HG03280 (cell line): ENCODE measurements around the gene ZNF555.
"Not testable (repeated sequence)": the region's sequence is repeated elsewhere in the genome, so short reads cannot be mapped to it uniquely, and the experiment has no call there.

Source experiments
- ATAC-seq: cut with Tn5 transposase; IDR thresholded peaks from one replicate; pipeline ENCODE4 v1.9.1; 2021; ENCODE audit warnings: mild to moderate bottlenecking, moderate library complexity; ENCODE audit not compliant: unreplicated experiment

The ZNF555 gene

DNA sequence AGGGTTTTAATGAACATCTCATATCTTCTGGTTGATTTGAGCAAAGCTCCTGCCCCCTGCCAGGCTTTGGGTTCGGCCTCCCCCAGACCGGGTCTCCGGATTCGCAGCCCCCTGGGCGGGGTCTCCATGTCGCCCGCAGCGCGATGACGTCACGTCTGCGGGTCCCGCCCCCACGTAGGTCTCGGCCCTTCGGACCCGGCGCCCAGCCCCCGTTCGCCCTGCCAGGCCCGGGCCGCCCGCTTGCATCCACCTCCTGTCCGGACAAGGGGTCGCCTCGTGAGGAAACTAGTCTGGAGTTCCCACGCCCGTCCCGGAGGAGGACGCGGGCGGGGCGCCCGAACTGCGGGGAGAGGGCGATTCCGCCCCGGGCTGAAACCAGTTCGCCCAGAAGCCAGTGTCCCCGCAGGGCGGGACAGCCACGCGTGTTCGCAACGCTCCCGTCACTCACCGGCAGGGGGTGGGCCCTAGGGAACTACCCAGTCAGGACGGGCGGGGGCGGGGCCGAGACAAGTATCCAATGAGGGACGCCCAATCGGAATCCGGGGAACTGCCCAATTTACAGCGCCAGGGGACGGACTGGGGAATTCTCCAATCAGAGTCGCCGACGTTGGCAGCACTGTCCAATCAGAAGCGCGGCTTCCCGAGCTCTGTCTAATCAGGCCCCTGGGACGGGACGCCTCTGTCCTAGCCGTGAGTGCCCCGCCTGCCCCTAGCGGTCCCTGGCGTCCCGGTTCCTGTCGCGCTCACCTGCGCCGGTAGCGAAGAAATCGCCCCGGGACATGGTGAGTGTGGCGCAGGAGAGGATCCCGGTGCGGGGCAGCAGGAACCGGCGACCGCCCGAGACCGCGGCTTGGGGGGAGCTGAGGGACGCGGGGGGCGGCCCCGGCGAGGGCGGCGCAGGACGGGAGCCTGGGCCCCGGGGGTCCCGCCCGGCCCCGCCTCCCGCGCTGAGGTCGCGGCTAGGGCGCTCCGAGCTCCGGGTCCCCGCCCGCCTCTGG is at the start of gene ZNF555:
Gene ZNF555, plus strand, starts transcription at position 682 of the 998 bp plus-strand sequence. Its CDS starts 98 bp downstream, at position 780.
- peak; percentile 95 for ATAC-seq

DNA sequence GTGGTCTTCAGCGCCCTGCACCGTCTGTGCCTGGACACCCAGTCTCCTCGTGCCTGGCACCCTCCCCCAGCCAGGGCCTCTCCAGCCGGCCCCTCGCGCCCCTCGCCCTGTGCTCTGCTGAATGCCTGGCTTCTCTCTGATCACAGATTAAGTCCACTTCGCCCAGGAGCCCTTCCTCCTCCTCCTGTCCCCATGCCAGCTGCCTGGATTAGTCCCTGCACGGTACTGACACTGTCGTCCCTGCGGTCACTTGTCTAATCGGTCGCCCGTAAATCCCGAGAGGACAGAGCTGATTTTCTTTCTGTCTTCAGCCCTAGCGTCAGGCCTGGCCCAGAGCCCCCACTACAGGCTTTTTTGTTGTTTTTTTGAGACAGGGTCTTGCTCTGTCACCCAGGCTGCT is 49.4 kb upstream of the ZNF555 start:
- no peak for ATAC-seq

DNA sequence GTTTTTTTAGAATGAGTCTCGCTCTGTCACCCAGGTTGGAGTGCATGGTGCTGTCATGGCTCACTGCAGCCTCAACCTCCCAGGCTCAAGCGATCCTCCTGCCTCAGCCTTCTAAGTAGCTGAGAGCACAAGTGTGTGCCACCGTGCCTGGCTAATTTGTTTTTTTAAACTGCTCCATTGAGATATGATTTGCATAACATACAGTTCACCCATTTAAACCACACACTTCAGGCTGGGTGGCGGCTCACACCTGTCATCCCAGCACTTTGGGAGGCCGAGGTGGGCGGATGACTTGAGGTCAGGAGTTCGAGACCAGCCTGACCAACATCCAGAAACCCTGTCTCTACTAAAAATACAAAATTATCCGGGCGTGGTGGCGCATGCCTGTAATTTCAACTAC is 48.6 kb upstream of the ZNF555 start:
- not testable (repeated sequence) for ATAC-seq

DNA sequence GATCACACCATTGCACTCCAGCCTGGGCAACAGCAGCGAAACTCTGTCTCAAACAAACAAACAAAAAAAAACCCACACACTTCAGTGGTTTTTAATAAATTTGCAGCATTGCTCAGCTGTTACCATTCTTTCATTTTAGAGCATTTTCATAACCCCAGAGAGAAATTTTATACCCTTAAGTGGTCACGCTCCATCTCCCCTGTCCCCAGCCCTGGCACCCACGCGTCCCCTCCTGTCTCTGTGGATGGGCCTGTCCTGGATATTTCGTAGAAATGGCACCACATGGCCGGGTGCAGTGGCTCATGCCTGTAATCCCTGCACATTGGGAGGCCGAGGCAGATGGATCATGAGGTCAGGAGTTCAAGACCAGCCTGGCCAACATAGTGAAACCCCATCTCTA is 48.1 kb upstream of the ZNF555 start:
- no peak for ATAC-seq

DNA sequence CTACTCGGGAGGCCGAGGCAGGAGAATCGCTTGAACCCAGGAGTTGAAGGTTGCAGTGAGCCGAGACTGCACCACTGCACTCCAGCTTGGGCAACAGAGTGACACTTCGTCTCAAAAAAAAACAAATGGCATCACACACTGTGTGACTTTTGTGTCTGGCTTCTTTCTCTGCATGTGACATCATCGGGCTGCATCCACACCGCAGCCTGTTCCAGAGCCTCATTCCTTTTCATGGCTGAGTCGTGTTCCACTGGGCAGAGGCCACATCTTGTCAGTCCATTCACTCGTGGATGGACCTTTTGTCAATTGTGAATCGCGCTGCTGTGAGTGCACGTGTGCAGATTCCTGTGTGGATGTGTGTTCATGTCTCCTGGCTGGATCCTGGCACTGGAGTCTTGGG is 47.7 kb upstream of the ZNF555 start:
- no peak for ATAC-seq

DNA sequence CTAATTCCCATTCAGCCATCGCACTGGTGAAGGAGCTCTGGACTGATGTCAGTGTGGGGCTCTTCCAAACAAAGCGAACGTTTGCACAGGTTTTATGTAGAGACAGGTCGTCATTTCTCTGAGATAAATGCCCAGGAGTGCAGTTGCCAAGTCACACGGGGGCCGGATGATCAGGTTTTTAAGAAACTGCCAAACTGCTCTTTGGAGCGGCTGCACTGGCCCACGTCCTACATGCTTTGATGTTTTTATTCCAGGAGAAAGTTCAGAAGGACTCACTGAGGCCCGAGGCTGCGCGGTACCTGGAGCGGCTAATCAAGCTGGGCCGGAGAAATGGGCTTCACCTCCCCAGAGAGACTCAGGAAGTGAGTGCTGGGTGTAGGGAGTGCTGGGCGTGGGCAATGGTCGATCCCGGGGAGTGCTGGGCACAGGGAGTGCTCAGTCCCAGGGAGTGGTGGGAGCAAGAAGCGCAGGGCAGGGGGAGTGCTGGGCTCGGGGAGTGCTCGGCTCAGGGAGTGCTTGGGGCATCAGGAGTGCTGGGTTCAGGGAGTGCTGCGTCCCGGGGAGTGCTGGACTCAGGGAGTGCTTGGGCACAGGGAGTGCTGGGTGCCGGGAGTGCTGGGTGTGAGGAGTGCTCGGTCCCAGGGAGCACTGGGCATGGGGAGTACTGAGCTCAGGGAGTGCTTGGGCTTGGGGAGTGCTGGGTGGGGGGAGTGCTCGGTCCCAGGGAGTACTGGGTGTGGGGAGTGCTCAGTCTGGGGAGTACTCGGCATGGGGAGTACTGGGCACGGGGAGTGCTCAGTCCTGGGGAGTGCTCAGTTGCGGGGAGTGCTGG is 45.2 kb upstream of the ZNF555 start:
- ATAC-seq = no peak

DNA sequence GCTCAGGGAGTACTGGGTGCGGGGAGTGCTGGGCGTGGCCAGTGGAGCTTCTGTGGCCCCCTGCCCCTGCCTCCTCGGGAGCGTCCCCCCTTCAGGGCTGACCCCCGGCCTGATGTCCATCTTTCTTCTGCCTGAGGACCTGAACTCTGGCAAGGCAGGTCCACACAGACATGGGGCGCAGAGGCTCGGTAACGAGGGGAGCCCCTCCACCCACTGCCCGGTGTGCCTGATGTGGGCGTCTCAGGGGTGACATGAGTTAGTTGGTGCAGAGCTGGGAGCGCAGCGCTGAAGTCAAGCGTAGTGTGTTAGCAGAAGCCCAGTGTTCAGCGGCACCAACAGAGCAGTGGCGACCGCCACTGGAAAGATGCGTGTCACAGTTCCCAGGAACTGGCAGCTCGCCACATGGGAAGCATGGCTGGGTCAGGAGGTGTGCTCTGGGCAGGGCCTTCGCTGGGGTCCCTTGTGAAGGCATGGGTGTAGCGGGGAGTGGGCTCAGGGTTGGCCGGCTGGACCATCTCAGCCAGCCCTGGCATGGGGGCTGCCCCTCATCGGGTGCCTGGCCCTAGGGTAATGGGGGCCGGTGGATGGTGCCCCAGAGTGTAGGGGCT is 44.5 kb upstream of the ZNF555 start:
- no peak for ATAC-seq

DNA sequence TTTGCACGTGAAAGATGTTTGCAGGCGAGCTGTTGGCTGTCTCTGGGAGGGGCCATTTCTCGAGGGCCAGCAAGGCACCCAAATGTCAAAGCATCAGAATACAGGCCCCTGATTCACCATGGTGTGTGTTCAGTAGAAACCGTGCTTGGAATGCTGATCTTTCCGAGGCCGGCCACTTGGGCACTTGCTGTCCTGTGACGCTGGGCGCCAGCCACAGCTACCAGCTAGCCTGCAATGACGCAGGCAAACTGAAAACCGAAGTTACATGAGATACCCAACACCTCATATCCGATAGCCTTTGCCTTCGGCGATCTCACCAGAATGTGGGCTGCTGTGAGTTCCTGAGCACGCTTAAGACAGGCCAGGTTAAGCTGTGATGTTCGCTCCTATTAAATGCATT is 44.0 kb upstream of the ZNF555 start:
- ATAC-seq = no peak

DNA sequence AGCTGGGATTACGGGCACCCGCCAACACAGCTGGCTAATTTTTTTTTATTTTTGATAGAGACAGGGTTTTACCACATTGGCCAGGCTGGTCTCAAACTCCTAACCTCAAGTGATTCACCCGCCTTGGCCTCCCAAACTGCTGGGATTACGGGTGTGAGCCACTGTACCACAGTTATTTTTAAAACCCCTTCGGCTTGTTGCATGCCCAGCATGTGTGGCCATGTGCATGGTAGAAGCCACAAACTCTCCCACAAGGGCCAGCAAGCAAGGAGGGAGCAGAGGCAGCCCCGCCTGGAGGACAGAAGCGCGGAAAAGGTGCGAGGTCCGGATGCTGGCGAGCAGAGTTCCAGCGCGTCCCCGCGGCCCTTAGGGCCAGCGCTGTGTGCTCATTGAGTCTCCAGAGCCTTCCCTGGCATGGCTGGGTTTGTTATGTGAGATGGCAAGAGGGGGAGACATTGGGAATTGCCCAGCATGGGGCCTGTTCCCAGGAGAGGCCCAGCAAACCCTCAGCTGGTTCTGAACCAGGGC is 43.1 kb upstream of the ZNF555 start:
- ATAC-seq = no peak

DNA sequence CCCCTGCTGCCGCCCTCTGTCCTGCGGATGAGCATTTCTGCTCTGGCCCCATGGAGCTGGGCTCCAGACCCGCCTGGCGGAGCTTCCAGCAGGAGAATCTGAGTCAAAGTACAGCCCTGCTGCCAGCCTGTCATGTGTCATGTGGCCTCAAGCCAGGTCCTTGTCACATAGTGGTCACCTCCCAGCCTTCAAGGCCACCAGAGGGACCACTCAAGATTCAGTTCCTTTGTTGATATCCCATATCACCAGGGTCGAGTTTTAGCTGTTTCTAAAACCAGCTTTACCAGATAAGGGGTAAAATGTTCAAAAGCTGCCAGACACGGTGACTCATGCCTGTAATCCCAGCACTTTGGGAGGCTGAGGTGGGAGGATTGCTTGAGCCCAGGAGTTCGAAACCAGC is 42.5 kb upstream of the ZNF555 start:
- ATAC-seq = no peak

DNA sequence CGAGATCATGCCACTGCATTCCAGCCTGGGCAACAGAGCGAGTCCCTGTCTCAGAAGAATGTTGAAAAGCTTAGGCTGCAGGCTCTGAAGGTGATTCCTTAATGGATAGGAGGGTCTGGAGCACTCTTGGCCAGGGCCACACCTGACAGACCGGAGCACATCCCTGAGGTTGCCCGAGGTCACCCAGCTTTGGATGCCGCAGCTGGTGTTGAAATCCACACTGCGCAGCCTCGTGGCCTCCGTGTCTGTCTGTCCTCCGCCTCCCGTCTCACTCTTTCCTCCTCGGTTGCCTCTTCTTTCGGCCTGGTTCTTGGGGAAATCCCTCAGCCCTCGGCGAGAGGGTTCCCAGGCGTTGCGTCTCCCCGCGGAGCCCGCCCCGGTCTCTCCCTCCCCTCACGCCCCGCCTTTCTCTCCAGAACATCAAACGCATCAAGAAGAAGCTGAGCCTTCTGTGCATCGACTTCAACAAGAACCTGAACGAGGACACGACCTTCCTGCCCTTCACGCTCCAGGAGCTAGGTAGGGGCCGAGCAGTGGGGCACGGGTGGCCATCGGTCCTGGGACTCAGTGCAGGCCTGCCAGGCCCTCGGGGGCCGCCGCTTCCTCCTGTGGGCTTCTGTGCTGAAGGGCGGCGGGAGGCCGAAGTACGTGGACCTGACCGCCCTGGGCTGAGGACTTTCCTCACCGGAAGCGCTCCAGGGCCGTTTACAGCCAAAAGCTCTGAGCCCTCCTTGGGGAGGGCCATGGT is 41.8 kb upstream of the ZNF555 start:
- ATAC-seq = no peak

DNA sequence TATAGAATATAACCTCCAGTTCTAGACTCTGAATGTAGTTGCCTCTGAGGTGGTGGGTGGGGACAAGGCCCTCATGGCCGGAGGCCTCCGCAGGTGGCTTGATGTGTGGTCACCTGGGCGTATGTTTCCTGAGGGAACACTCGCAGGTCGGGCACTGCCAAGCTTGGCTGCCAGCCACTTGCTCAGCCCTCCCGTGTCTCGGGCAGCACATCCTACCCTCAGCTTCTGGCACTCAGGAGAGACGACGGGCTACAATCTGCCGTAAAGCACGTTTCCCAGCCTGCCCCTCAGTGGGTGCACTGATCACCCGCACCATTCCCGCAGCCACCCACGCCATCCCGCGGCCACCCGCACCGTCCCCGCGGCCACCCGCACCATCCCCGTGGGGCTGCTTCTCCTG is 40.8 kb upstream of the ZNF555 start:
- ATAC-seq = no peak

DNA sequence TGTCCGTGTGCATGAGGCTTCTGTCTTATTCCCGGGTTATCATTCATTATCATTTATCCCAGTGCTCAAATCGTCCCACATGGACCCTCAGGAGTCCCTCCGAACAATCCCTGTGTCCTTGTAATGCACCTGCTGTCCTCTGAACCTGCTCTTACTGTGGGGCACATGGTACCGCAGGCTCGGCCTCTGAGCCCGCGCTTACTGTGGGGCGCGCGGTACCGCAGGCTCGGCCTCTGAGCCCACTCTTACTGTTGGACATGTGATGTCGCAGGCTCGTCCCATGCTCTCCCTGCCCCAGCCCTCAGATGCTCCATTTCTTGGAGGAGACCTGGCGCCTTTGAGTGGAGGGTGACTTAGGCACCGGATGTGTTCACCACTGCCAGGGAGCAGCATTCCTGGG is 38.4 kb upstream of the ZNF555 start:
- no peak for ATAC-seq

DNA sequence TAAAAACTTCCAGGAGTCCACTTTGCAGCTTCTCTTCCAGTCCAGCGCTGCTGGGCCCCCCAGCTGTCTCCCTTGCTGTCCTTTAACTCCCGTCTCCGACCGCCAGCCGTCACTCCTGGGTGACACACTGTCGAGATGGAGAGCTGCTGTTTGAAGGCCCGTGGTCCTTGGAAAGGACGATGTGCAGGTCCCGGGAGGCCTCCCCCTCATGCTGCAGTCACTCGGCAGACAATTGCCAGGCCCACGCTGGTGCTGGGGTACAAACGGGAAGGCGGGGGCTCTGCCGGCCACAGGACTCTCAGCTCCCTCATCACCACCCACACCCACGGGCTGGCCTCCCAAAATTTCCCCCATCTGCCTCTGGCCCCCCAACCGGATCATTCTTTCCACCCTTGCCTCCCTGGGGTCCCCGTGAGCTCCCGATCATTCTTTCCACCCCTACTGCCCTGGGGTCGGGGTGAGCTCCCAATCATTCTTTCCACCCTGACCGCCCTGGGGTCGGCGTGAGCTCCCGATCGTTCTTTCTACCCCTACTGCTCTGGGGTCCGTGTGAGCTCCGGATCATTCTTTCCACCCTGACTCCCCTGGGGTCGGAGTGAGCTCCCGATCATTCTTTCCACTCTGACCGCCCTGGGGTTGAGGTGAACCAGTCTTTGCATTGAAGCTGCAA is 37.7 kb upstream of the ZNF555 start:
- no peak for ATAC-seq

DNA sequence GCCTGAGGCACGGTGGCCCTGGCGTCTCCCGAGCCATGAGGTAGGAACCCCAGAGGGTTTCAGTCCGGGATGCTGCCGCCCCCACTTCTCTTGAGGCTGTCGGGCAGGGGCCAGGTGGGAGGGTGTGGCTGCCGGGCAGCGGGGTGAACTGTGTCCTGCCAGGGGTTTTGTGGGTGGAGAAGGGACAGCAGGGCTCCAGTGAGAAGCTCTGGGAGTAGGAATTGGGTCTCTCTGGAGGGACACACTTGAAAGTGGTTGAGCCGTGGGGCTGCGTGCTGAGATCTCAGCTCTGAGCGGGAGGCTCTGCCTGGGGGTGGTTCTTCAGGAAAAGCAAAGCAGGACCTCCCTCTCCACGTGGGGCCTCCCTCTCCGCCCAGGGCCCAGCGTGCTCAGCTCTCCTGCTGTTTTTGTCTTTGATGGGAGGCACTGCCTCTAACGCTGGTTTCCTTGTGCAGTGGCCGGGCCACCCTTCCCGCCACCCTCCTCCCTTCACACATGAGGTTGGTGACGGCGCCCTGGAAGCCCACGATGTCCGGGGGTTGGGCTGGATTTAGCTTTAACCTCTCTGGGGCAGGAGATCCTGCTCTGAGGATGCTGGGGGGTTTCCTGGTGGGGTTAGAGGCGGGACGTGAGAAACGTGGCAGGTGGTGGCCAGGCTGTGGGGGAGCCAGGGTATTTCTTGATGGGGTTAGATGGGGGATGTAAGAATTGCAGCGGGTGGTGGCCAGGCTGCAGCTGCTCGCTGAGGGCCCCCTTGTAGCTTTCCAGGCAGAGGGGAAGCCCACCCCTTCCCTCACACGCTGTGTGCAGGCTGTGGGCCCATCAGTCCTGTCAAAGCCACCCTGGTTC is 36.9 kb upstream of the ZNF555 start:
- ATAC-seq = no peak

DNA sequence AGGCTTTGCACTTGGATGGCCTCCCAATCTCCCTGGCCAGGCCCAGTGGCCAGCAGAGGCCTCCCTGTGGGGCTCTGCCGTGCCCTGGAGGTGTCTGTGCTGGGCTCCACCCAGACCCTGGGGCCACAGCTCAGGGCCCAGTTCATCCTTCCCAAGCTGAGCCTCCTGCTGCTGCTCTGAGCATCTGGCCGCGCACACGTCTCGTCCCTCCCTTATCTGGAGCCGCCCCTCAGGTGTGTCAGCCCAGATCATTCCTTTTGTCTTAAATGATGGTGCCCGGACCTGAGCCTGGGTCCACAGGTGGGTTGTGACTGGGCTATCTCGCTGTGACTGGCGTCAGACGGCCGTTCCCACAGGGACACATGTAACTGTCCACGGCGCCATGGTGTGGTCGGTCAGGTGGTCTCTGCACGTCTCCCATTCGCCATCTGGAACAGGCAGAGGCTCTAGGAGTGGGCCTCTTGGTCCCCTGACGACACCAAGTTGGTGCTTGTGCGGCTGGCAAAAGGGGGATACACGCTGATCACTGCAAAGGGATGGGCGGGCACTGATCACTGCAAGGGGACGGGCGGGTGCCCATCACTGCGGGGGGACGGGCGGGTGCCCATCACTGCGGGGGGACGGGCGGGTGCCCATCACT is 35.9 kb upstream of the ZNF555 start:
- ATAC-seq = no peak

DNA sequence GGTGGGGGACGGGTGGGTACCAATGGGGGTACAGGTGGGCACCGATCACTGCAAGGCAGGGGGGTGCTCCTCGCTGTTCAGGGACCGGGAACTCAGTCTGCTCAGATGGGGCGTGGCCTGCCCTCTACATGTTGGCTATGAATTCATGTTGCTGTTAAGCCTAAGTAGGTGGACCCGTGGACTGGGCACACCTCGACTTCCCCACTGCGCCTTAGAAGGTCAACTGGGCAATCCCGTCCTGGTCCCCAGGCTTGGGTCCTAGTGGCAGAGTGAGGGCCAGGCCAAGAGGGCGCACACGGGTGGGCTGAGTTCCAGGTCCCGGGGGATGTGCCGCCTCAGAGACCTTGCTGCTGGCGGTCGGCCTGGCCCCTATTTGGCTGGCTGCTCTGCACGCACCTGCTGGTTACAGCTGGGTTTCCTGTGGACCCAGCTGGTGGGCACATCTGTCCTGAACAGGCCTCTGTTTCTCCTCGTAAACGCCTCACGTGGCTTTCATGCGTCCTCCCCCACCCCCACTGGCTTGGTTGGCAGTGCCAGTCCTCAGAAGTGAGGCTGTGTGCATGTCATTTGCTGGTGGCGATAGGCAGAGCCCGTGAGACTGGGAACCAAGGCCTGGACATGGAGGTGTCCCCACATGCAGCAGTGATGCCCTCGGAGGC is 35.2 kb upstream of the ZNF555 start:
- no peak for ATAC-seq
